Ammon's horn (tissue), 1 donor: ENCODE data around the gene PTGS1.
"Not testable (repeated sequence)": the region's sequence is repeated elsewhere in the genome, so short reads cannot be mapped to it uniquely, and the experiment has no call there.

Experiments used
- DNase-seq: peaks from one replicate; pipeline ENCODE4 v3.0.0-alpha.2; 2016; ENCODE audit warnings: low spot score

PTGS1 gene

GRCh38 chr9:122398371-122398924, 27.6 kb downstream of the PTGS1 start:
- no peak for DNase-seq

GRCh38 chr9:122401896-122402295, 31.1 kb downstream of the PTGS1 start:
- DNase-seq = no peak

GRCh38 chr9:122402403-122402871, 31.6 kb downstream of the PTGS1 start:
- no peak for DNase-seq

- DNase-seq = no peak
Observed at GRCh38 chr9:122402874-122403273, 32.0 kb downstream of the PTGS1 start.

GRCh38 chr9:122403381-122404000, 32.7 kb downstream of the PTGS1 start:
- no peak for DNase-seq

- not testable (repeated sequence) for DNase-seq
Observed at GRCh38 chr9:122405304-122406069, 34.7 kb downstream of the PTGS1 start.

- no peak for DNase-seq
Observed at GRCh38 chr9:122406070-122406890, 35.5 kb downstream of the PTGS1 start.

GRCh38 chr9:122414108-122414507, 43.3 kb downstream of the PTGS1 start:
- not testable (repeated sequence) for DNase-seq

- no peak for DNase-seq
Observed at GRCh38 chr9:122418016-122418415, 47.2 kb downstream of the PTGS1 start.

GRCh38 chr9:122420315-122420714, 49.5 kb downstream of the PTGS1 start:
- no peak for DNase-seq

GRCh38 chr9:122425087-122425486, 54.3 kb downstream of the PTGS1 start:
- no peak for DNase-seq

- DNase-seq = no peak
Observed at GRCh38 chr9:122426723-122427122, 55.9 kb downstream of the PTGS1 start.

- DNase-seq = no peak
Observed at GRCh38 chr9:122442568-122442967, 71.7 kb downstream of the PTGS1 start.

- DNase-seq = no peak
Observed at GRCh38 chr9:122444041-122444733, 73.4 kb downstream of the PTGS1 start.
